ENCODE results near the gene ZDHHC19.

The ZDHHC19 gene

GRCh38 chr3:196203846-196204245 lies 7.4 kb downstream of the ZDHHC19 start:
- H3K4me1 Mint-ChIP-seq (ENCODE audit: low read depth): peaks cover 41% of the 10 kb centered on the region
- intact Hi-C loops (cut with micrococcal nuclease): no loop called here

GRCh38 chr3:196202516-196202970 lies 8.7 kb downstream of the ZDHHC19 start:
- H3K4me1 Mint-ChIP-seq (ENCODE audit: low read depth): peaks cover 30% of the 10 kb centered on the region
- intact Hi-C loops (cut with micrococcal nuclease): no loop called here
- no peaks in the 10 kb centered on the region for H3K9me3 Mint-ChIP-seq
- peak overlapping the region; percentile 52 for H3K4me3 Mint-ChIP-seq
- peaks cover 9% of the 10 kb centered on the region for H3K27me3 Mint-ChIP-seq
- peak overlapping the region; percentile 55 for H3K27ac Mint-ChIP-seq
- H3K36me3 Mint-ChIP-seq (ENCODE audit: low read depth): no peaks in the 10 kb centered on the region

More at GRCh38 chr3:196203846-196204245, 7.4 kb downstream of the ZDHHC19 start:
- Mint-ChIP-seq H3K27me3 (peaks cover 15% of the 10 kb centered on the region), H3K27ac (peak overlapping the region; percentile 55), H3K4me3 (no peak overlapping the region), H3K36me3 (ENCODE audit: low read depth) (no peaks in the 10 kb centered on the region), H3K9me3 (no peaks in the 10 kb centered on the region)

GRCh38 chr3:196198771-196199753 lies 12.1 kb downstream of the ZDHHC19 start:
- intact Hi-C loops (cut with micrococcal nuclease): no loop called here
- H3K9me3 Mint-ChIP-seq: no peaks in the 10 kb centered on the region
- H3K27ac Mint-ChIP-seq: no peak overlapping the region

GRCh38 chr3:196198081-196198675 lies 13.0 kb downstream of the ZDHHC19 start:
- no peaks in the 10 kb centered on the region for H3K27me3 Mint-ChIP-seq
- no peak overlapping the region for H3K27ac Mint-ChIP-seq
- H3K36me3 Mint-ChIP-seq (ENCODE audit: low read depth): no peaks in the 10 kb centered on the region
- H3K4me1 Mint-ChIP-seq (ENCODE audit: low read depth): peaks cover 30% of the 10 kb centered on the region
- no peak overlapping the region for H3K4me3 Mint-ChIP-seq
- H3K9me3 Mint-ChIP-seq: no peaks in the 10 kb centered on the region
- intact Hi-C loops (cut with micrococcal nuclease): no loop called here

More at GRCh38 chr3:196198771-196199753, 12.1 kb downstream of the ZDHHC19 start:
- peaks cover 1% of the 10 kb centered on the region for H3K27me3 Mint-ChIP-seq
- peaks cover 30% of the 10 kb centered on the region for H3K4me1 Mint-ChIP-seq (ENCODE audit: low read depth)
- no peaks in the 10 kb centered on the region for H3K36me3 Mint-ChIP-seq (ENCODE audit: low read depth)
- no peak overlapping the region for H3K4me3 Mint-ChIP-seq

GRCh38 chr3:196197524-196197923 lies 13.7 kb downstream of the ZDHHC19 start:
- intact Hi-C loops (cut with micrococcal nuclease): no loop called here
- peaks cover 30% of the 10 kb centered on the region for H3K4me1 Mint-ChIP-seq (ENCODE audit: low read depth)
- no peaks in the 10 kb centered on the region for H3K27me3 Mint-ChIP-seq
- H3K27ac Mint-ChIP-seq: no peak overlapping the region
- H3K36me3 Mint-ChIP-seq (ENCODE audit: low read depth): no peaks in the 10 kb centered on the region
- no peak overlapping the region for H3K4me3 Mint-ChIP-seq
- H3K9me3 Mint-ChIP-seq: no peaks in the 10 kb centered on the region

- intact Hi-C loops (cut with micrococcal nuclease): loop anchor here (1.0 kb wide), 1 partner anchor 122 kb away; no protein-coding TSS in a partner anchor
- Mint-ChIP-seq H3K4me3 (no peak overlapping the region), H3K36me3 (ENCODE audit: low read depth) (no peaks in the 10 kb centered on the region), H3K9me3 (no peaks in the 10 kb centered on the region), H3K27ac (peak overlapping the region; percentile 91), H3K27me3 (no peaks in the 10 kb centered on the region), H3K4me1 (ENCODE audit: low read depth) (peaks cover 41% of the 10 kb centered on the region)
Observed at GRCh38 chr3:196195664-196196265, 15.4 kb downstream of the ZDHHC19 start.

GRCh38 chr3:196194542-196194915 lies 16.7 kb downstream of the ZDHHC19 start:
- Mint-ChIP-seq H3K9me3 (no peaks in the 10 kb centered on the region), H3K27ac (peak overlapping the region; percentile 91), H3K27me3 (no peaks in the 10 kb centered on the region), H3K4me1 (ENCODE audit: low read depth) (peaks cover 45% of the 10 kb centered on the region), H3K36me3 (ENCODE audit: low read depth) (no peaks in the 10 kb centered on the region), H3K4me3 (no peak overlapping the region)
- intact Hi-C loops (cut with micrococcal nuclease): no loop called here

- no peaks in the 10 kb centered on the region for H3K36me3 Mint-ChIP-seq (ENCODE audit: low read depth)
- no peaks in the 10 kb centered on the region for H3K27me3 Mint-ChIP-seq
- peak overlapping the region; percentile 91 for H3K27ac Mint-ChIP-seq
- intact Hi-C loops (cut with micrococcal nuclease): no loop called here
- no peak overlapping the region for H3K4me3 Mint-ChIP-seq
- H3K9me3 Mint-ChIP-seq: no peaks in the 10 kb centered on the region
- peaks cover 49% of the 10 kb centered on the region for H3K4me1 Mint-ChIP-seq (ENCODE audit: low read depth)
Observed at GRCh38 chr3:196193736-196194541, 17.3 kb downstream of the ZDHHC19 start.

GRCh38 chr3:196193133-196193735 lies 18.0 kb downstream of the ZDHHC19 start:
- Mint-ChIP-seq H3K27ac (peak overlapping the region; percentile 91), H3K4me3 (no peak overlapping the region), H3K36me3 (ENCODE audit: low read depth) (no peaks in the 10 kb centered on the region), H3K4me1 (ENCODE audit: low read depth) (peaks cover 53% of the 10 kb centered on the region), H3K27me3 (no peaks in the 10 kb centered on the region), H3K9me3 (no peaks in the 10 kb centered on the region)
- intact Hi-C loops (cut with micrococcal nuclease): no loop called here

- no peaks in the 10 kb centered on the region for H3K27me3 Mint-ChIP-seq
- no peaks in the 10 kb centered on the region for H3K36me3 Mint-ChIP-seq (ENCODE audit: low read depth)
- H3K27ac Mint-ChIP-seq: peak overlapping the region; percentile 91
- H3K4me1 Mint-ChIP-seq (ENCODE audit: low read depth): peaks cover 53% of the 10 kb centered on the region
- intact Hi-C loops (cut with micrococcal nuclease): no loop called here
- H3K4me3 Mint-ChIP-seq: peak overlapping the region; percentile 18
- H3K9me3 Mint-ChIP-seq: no peaks in the 10 kb centered on the region
Observed at GRCh38 chr3:196192524-196193051, 18.6 kb downstream of the ZDHHC19 start.

GRCh38 chr3:196192036-196192523 lies 19.1 kb downstream of the ZDHHC19 start:
- Mint-ChIP-seq H3K4me3 (peak overlapping the region; percentile 18), H3K36me3 (ENCODE audit: low read depth) (no peaks in the 10 kb centered on the region), H3K4me1 (ENCODE audit: low read depth) (peaks cover 54% of the 10 kb centered on the region), H3K27me3 (no peaks in the 10 kb centered on the region), H3K27ac (peak overlapping the region; percentile 91), H3K9me3 (no peaks in the 10 kb centered on the region)
- intact Hi-C loops (cut with micrococcal nuclease): no loop called here

- Mint-ChIP-seq H3K36me3 (ENCODE audit: low read depth) (no peaks in the 10 kb centered on the region), H3K9me3 (no peaks in the 10 kb centered on the region), H3K4me1 (ENCODE audit: low read depth) (peaks cover 60% of the 10 kb centered on the region), H3K27me3 (no peaks in the 10 kb centered on the region), H3K4me3 (no peak overlapping the region), H3K27ac (peak overlapping the region; percentile 68)
- intact Hi-C loops (cut with micrococcal nuclease): no loop called here
Observed at GRCh38 chr3:196189566-196190347, 21.4 kb downstream of the ZDHHC19 start.
